ENCODE results near the gene NOM1. TPM values are rescaled to one million over a fixed set of nuclear protein-coding genes. Genes with fewer than 3 reads are reported as not detected.
"Not testable (repeated sequence)": the region's sequence is repeated elsewhere in the genome, so short reads cannot be mapped to it uniquely, and the experiment has no call there.

The NOM1 gene
- total RNA-seq, 1 donor from 2014 or later, result 35.8 TPM

- no peak for DNase-seq (ENCODE audit: low spot score)
Observed at GRCh38 chr7:156941393-156942182, 7.9 kb upstream of the NOM1 start.

- no peak for DNase-seq (ENCODE audit: low spot score)
Observed at GRCh38 chr7:156942708-156943090, 6.8 kb upstream of the NOM1 start.

DNA sequence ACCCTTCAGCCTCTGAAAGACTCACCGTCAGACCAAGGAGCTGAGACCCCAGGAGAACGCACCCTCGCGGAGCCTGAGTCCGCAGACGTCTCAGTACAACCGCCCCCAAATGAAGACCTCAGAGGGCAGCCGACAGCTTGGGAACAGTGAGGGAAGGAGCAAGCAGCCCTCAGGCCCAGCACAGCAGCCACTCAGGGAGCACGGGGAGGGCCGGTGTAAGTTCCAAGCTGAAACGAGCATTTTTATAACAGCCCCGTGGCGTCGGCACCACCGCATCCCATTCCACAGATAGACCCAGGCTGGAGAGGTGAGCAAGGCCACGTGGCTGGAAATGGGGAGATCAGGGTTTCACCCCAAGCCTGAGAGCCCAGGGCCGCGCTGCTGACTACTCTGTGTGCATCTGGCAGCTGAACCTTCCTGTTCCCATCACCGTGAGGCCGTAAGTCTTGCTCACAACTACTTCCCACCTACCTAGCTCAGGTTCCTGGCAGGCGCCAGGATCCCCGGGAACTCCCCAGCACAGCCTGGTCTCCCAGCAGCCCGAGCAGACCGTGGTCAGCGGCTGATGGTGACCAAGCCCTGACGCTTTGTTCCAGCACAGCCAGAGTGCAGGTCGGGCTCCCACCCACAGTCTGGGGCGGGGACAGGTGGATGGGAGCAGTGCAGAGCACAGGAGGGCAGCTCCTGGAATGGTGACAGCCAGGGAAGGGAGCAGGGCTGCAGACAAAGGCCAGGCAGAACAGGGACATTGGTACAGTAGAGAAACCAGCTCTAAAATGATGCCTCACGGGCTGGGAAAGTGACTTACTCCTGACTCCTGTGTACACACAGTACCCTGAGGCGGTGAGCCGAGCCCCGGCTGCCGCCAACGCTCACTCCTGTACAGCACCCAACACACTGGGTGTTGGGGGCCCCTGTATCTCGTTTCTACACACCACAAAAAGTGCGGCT is 6.1 kb upstream of the NOM1 start:
- no peak for DNase-seq (ENCODE audit: low spot score)

GRCh38 chr7:156944876-156945275 is 4.6 kb upstream of the NOM1 start:
- no peak for DNase-seq (ENCODE audit: low spot score)

GRCh38 chr7:156947120-156947843 is 2.2 kb upstream of the NOM1 start:
- DNase-seq (ENCODE audit: low spot score), result no peak

DNA sequence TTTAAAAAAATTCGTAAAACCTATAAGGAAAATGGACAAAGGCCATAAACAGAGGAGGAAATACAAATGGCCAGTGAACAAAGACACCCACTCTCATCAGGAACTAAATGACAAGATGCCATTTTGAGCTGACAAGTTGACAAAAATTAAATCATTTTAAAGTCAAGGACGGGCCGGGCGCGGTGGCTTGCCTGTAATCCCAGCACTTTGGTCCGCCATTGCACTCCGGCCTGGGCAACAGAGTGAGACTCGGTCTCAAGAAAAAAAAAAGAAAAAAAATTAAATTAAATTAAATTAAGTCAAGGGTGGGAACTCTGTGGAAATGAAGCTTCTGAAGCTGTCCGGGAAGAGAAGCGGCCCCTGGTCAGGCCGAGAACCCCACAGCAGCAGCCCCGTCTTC is 1.2 kb upstream of the NOM1 start:
- no peak for DNase-seq (ENCODE audit: low spot score)

DNA sequence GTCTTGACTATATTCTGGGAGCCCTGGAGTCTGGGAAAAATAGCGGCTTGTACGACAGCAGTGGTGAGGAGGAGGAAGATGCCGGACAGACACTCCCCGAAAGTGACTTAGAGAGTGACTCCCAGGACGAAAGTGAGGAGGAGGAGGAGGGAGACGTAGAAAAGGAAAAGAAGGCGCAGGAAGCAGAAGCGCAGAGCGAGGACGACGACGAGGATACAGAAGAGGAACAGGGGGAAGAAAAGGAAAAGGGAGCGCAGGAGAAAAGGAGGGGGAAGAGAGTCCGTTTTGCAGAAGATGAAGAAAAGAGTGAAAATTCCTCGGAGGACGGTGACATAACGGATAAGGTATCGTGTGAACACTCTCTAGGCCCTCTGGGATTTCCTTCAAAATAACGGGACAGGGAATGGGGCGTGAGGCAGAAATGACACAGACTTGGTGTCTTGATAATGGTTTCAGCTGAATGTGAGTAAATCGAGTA is 908 bp downstream of the NOM1 start:
- no peak for DNase-seq (ENCODE audit: low spot score)

DNA sequence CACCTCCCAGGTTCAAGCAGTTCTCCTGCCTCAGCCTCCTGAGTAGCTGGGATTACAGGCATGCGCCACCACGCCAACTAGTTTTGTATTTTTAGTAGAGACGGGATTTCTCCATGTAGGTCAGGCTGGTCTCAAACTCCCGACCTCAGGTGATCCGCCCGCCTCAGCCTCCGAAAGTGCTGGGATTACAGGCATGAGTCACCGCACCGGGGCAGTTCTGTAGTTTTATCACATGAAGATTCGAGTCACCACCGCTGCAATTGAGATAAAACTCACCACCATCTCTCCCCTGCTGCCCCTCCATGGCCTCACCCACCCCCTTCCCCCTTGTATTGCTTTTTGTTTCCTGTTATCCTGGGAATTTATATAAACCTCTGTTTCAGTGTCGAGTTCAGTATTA is 3.7 kb downstream of the NOM1 start:
- DNase-seq (ENCODE audit: low spot score), result not testable (repeated sequence)

GRCh38 chr7:156954941-156955340 is 5.4 kb downstream of the NOM1 start:
- DNase-seq (ENCODE audit: low spot score), result no peak

DNA sequence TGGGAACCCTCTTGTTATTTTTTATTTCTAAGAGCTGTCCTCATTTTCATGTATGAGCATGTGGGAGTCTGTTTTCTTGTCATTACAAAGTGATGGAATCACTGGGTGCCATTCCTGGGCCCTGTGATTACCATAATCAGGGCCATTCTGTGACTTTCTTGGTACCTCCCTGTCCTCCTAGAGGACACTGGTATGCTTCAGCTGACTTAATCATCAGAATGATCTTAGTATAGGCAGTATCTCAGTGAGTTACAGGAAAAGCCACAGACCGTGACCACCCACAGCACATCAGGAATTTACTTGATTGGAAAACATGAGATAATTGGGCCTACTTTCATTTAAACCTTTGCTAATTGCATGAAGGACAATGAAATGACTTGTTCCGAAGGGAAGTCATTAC is 7.2 kb downstream of the NOM1 start:
- DNase-seq (ENCODE audit: low spot score), result no peak

GRCh38 chr7:156962145-156962544 is 12.6 kb downstream of the NOM1 start:
- DNase-seq (ENCODE audit: low spot score), result no peak

DNA sequence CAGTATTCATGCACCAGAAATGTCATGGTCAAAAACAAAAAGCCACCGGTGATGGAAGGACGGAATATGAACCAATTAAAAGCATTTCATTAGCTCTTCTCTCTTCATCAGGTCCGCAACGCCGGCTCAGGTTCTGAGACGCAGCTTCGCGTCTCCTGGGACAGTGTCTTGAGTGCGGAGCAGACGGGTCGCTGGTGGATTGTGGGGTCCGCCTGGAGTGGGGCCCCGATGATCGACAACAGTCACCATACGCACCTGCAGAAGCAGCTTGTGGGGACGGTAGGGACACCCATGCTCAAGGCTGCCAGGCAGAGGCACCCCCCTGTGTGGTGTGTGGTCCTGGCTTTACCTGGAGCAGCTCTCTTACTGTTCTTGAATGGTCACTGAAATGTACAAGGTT is 13.4 kb downstream of the NOM1 start:
- no peak for DNase-seq (ENCODE audit: low spot score)

DNA sequence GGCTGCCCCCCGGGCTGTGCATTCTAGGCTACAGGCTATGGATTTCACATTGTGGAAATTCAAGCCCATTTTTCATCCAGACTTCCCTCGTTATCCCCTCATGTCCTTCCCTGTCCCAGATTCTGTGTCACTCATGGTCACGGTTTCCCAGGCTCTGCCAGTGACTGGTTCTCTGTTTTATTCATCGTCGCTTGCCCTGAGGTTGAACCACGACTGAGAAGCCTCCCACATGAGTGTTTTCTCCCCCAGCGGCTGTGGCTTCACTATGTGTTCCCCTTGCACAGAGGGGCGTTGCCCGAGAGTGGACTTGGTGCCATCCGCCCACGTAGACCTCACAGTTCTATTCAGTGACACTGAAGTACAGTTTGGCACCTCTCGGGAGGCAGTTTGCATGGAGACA is 14.0 kb downstream of the NOM1 start:
- no peak for DNase-seq (ENCODE audit: low spot score)

- no peak for DNase-seq (ENCODE audit: low spot score)
Observed at GRCh38 chr7:156964971-156965370, 15.5 kb downstream of the NOM1 start.

- DNase-seq (ENCODE audit: low spot score), result no peak
Observed at GRCh38 chr7:156966387-156966786, 16.9 kb downstream of the NOM1 start.

GRCh38 chr7:156968183-156968582 is 18.7 kb downstream of the NOM1 start:
- DNase-seq (ENCODE audit: low spot score), result no peak

- DNase-seq (ENCODE audit: low spot score), result no peak
Observed at GRCh38 chr7:156969972-156970420, 20.5 kb downstream of the NOM1 start.

GRCh38 chr7:156975620-156976019 is 26.1 kb downstream of the NOM1 start:
- no peak for DNase-seq (ENCODE audit: low spot score)

DNA sequence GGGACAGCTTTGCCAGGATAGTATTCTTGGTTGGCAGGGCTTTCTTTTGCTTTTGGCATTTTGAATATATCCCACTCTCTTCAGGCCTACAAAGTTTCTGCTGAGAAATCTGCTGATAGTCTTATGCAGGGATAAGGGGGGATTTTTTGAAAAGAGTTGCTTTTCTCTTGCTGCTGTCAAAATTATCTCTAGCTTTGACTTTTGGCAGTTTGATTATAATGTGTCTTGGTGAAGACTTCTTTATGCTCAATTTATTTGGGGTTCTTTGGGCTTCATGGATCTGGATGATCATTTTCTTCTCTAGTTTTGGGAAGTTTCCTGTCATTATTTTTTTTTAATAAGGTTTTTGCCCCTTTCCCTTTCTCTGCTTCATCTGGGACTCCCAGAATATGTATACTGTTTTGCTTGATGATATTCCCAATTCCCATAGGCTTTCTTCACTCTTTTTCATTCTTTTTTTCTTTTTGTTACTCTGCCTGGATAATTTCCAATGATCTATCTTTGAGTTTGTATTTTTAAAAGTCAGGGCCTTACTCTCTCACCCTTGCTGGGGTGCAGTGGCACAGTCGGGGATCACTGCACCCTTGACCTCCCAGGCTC is 29.6 kb downstream of the NOM1 start:
- DNase-seq (ENCODE audit: low spot score), result no peak

GRCh38 chr7:156979711-156980110 is 30.2 kb downstream of the NOM1 start:
- no peak for DNase-seq (ENCODE audit: low spot score)

DNA sequence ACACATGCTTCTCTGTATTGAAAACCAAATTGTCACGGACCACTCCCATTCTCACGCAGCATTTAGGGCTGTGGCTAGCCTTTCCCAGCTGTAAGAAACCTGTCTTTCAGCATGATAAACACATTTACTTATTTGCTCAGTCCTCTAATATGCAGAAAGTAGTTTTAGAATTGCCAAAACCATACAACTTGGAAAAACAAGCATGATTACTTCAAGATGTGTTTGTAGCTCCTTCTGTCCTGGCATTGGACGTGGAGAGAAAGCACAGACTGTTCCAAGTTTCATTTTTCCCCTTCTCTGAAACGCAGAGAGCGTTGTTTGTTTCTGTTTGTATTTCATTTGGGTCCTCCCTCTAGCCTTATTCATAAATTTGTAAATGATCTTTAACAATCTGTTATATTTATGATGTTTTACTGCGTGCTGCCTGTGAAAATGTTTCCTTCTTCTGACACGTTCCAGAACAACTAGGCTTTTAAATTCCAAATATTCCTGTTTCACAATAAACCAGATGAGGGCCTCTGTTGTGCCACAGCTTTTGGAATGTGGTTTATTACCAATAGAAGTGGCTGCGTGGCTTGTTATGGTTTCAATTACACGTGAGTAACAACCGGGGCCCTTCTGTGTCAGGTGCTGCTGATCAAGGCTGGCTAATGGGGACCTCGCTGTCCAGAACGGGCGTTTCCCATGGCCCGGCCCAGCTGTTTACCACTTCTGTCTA is 34.8 kb downstream of the NOM1 start:
- DNase-seq (ENCODE audit: low spot score), result no peak

All from ureter (tissue), 1 donor.